HG02884 (cell line): Measurements from ENCODE around the gene TCF4.

Experiments used
- ATAC-seq: cut with Tn5 transposase; IDR thresholded peaks from one replicate; pipeline ENCODE4 v1.9.1; 2021; ENCODE audit warnings: mild to moderate bottlenecking, moderate library complexity; ENCODE audit not compliant: unreplicated experiment

TCF4 gene

DNA sequence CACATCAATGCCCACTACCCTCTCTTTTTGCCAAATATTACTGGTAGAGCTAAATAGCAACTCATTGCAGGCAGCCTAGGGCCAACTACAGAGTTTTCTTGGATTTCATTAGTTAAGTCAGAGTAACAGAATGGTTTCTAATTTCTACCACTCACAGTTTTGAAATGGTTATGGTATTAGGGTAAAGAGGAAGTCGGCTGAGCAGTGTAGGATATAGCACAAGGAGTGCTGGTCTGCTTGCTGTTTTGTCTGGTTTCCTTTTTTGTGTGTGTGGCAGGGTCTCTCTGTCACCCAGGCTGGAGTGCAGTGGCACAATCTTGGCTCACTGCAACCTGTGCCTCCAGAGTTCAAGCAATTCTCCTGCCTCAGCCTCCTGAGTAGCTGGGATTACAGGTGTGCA lies 339.5 kb downstream of the TCF4 start:
- no peak for ATAC-seq

DNA sequence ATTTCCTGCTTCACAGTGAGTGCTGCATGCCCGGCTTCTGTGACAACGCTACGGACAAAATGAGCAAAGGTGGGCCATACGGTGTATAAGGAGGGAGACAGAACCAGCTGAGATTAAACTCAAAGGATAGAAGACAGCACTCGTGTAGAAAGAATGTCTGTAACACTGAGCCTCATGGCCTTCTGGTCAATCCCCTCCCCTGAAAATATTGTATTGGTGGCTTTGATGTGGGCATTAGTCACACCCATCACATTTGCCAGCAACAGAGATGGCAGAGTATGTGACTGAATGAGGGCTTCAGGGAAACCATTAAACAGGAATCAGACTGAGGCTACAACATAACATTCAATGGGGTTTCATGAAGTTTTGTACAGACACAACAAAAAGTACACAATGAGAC lies 341.0 kb downstream of the TCF4 start:
- no peak for ATAC-seq

DNA sequence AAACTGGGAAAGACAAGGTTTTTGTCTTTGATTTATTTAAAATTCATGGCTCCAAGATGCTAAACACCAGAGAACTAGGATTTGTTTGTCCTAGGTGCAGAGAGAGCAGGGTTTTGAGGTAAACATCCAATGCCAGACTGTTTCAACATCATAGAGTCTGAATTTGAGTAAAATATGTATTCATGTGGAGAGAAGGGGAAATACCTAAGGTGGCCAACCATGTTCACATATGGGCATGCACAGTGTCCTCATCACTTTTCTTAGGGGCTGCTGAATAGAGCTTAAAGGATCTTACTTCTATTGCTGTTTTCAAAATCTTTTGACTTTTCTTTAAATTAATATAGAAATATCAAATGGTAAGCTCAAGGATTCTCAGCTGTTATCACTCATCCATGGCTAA lies 341.7 kb downstream of the TCF4 start:
- no peak for ATAC-seq

DNA sequence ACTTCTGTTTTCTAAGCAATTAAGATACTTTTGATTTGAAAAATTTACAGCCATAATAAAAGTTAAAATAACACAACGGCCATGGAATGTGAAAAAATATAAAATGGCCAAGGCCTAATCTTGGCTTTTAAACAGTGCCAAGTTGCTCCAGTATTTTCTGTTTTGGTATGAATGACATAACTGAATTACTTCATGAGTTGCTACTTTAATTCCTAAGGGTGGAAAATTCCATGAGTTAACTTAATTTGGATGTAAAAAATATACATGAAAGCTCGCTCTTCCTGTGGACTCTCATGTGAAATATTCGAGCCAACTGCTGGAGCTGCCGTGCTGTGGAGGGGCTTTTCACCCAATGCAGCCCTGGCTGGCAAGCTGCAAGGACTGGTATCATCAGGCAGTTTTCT lies 342.8 kb downstream of the TCF4 start:
- no peak for ATAC-seq

DNA sequence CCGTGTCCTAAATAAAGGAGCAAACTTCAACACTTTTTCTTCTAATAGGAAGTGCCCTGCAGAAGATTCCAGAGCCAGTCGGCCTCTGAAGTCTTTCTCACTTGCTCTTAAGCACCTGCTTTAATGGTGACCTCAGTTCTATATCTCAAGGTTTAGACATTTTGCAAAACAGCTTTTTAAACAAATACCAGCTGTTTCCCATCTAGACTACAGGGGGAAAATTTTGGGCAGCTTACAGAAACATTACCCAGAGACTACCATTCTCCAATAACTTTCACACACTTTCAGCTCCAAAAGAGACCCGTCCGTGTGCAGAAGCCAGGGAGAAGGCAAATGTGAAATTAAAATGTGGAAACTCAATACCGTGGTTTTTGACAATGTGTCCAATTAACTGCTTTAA lies 343.4 kb downstream of the TCF4 start:
- no peak for ATAC-seq

DNA sequence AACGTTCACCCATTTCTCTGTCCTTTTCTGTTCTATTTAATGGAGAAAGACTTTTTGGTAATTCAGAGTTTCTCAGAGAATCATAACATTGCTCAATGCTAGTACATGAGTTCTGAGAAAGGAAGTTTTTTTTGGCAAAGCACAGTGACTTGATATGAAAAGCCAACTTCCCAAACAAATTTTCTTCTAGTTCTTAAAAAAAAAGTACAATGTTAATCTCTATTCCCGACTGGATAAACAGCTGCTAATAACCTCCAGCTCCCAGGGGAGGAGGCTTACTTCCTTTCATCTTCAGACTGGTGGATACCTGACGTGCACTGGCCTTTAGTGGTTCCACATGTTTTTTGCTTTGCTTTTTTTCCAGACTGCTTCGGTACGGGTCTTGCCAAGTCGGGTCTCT lies 344.1 kb downstream of the TCF4 start:
- ATAC-seq: no peak

DNA sequence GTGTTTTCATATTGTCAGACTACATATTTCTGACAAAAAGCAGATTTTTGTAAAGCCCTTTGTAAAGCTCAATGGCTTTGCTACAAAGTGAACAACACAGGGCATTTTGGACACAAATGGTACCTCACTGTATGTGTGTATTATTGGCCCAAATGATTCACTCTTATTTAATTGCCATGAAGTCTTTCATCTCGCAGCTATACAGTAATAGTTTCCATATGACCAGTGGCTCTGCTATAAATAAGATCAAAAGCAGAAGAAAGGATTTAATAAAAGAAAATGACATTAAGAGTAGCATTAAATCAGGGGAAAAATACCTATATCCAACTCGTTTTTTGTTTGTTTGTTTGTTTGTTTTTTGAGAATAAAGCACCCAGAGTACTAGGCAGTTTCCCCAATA lies 344.7 kb downstream of the TCF4 start:
- no peak for ATAC-seq

DNA sequence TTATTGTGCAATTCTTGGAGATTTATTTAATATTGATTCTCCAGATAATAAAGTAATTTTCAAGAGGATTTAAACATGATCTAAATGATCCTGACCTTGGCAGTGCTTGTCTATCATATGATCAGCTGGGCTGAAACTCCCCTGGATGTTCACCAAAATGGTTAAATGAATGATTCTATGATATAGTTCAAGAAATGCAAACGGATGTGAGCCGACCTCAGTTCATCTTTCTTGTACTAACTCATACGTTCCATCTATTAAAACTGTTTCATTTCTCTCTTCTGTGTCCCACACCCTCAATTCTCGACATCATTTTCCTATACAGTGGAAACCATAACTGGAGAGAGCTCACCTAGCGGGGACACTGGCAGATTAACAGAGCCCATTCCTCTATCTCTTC lies 347.0 kb downstream of the TCF4 start:
- ATAC-seq: peak; percentile 53

DNA sequence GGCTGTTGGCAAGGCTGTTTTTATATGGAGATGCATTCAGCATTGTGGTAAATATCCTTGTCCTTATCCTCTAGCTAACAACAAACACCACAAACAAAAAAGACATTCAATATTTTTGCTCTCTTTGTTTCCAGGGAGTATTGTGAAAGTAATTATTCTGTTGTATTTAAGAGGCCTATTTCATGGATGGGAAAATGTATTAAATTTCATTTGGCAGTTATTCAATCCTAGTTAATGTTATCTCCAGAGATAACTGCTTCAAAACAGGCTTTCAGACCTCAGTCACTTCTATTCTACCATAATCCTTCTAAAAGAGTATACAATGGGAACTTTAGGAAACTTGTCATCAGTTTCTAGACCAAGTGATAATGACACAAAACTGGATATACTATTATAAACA lies 348.3 kb downstream of the TCF4 start:
- ATAC-seq: no peak

DNA sequence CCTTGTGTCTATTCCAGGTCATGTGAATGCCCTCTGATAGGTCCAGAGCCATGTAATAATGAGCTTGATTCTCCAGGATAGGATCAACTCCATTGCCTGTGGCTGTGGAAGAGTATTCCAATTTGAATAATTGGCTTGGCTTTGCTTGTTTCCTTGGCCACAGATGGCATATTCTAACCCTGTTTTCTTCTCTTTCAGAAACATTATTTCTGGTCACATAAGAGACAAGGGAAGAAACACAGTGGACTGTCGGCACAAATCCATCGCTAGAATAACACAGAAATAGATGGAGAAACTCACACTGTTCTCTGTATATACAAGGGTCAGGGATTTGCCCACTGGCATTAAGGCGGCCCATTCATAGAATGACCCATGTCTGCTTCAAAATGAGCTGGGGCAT lies 350.3 kb downstream of the TCF4 start:
- ATAC-seq: no peak

DNA sequence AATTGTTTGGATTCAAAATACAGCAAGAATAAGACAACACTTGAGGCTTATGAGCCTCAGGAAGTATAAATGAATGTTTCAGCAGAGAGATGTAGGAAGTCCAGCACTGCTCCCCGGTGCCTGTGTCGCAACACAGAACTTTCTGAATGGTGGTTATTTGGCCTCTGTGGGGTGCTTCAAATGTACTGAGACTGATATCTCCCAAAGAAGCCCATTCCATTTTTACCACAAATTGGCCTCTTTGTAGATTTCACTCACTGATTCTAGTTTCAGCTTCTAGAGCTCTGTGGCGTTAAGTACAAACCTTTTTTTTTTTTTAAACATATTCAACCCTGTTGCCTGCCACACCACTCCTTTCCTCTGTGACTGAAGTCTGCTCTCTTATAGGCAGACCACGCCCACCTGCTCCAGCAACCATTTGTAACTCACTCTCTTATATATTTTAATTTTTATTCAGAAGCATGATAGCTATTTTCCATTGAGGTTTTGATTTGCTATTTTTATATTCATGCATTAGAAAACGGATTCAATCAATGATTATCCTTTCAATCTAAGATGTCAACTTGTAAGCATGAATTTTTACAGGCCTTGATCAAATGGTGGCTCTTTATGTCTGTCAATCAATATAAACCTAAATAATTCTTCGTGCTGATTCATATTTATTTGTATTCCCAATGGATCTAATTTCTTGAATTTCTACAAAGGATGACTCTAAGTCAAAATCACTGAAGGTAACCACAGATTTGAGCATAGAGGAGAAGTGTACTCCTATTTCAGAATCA lies 351.7 kb downstream of the TCF4 start:
- peak; percentile 65 for ATAC-seq

DNA sequence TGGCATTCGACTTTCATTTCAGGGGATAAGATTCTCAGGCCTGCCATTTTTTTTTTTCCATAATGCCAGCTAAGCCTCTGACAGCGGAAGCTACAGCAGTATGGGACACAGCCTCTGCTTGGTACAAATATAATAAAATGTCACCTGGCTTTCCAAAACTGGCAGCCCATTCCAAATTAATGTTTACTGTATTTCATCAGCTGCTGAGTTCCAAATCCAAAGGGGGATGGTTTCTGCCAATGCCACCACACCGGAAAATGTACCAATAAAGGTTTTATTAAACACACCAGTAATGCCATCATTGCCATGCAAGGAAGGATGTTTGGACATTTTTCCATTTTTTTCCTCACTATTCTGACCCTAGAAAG lies 352.9 kb downstream of the TCF4 start:
- no peak for ATAC-seq

DNA sequence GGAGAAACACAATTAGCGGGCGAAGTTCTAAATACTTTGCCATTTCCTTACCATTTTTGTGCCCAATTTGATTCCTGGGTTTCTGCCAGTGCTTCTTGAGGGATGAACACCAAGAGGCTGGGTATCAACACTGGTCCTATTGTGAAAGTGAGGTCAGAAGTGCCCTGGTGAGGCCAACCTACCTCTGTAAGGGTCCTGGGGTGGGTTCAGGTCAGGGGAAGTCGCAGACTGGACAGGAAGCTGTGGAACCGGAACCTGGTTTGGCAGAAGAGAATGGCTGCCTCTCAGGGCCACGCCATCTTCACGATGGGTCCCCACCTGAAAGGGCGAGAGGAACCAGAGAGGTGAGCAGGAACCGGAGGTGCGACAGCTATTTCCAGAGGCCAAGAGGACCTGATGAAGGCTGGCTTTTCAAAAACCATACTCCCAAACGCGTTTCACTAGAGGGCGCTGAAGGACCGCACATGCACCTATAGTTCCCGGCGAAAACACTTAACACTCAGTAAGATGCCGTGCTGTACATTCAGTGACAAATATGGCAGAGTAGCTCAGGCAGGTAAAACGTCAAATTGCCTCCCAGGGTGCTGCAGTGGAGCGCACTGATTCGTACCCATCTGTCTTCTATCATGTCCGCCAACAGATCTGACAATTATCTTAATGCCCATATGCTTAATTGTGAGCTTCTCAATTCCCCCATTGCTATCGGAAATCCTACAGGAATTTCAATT lies 353.5 kb downstream of the TCF4 start:
- ATAC-seq: peak; percentile 39

DNA sequence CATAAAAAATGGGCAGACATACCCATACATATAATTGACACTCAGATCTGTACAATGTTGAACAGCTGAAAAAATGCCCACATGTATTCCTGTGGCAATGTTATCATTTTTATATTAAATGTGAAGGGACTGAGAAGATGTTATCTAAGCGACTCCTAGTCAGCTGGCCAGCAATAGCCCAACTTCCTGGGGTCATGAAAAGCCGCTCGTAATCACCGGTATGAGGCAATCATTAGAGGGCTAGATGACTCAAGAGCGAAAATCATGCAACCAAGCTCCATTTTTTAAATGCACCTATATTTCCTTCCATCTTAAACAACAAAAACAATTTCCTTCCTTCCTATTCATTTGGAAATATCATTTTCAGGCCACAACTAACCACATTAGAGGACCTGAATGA lies 354.1 kb downstream of the TCF4 start:
- ATAC-seq: no peak

DNA sequence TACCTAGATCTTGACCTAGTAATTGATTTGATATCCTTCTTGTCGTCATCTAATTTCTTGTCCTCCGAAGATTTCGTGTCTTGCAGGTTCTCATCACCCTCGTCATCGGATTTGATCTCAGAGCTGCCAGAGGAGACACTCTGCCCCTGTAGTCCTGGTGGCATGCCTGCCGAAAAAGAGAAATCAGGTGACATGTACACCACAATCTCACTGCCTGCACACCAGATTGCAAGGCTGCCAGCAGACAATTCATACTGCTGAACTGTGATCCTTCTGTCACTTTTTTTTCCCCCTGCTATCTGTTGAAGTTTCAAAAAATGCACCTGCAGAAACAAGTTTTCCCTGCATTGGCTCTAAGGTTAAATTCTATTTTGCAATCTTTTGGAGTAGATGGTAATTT lies 355.5 kb downstream of the TCF4 start:
- ATAC-seq: no peak

DNA sequence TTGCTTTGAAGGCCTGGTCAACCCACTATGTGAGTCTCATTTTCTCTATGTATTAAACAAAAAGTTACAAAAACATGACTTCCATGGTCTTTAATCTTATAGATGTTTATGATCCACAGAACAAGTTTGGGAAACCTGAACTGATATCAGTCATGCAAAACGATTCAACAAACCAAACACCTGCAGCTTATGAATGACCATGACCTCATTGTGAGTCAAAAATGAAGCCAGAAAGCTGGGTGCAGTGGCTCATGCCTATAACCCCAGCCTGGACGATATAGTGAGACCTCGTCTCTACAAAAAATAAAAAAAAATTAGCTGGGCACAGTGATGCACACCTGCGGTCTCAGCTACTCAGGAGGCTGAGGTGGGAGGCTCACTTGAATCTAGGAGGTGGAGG lies 358.3 kb downstream of the TCF4 start:
- no peak for ATAC-seq

DNA sequence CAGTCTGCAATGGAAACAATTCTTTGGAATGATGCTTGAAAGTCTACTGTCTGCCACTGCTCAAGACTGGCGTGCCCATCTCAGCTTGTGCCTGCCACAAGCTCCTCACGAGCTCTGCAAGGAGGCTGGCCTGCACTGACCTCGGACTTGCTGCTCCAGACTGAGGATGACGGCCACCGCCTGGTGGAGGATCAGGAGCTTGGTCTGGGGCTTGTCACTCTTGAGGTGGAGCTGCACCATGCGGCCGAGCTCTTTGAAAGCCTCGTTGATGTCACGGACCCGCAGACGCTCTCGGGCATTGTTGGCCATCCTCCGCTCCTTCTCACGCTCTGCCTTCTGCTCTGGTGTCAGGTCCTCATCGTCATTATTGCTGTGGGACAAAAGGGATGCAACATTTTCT lies 359.3 kb downstream of the TCF4 start:
- no peak for ATAC-seq

DNA sequence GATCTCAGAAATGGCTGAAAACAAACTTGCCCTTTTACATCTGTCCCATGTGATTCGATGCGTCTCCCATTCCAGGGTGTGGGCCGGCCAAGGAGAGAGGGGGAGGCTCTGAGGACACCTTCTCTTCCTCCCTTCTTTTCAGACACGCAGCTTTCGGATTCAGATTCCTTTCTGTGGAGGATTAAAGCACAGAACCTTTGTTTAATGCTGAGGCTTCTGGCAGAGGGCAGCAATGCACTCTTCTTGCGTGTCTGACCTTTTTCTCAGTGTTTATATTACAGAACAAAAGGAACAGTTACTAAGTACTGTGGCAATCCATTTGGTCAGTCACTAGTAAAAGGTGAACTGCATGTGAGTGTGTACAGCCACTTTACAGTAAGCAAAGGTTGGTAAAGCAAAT lies 359.8 kb downstream of the TCF4 start:
- ATAC-seq: no peak

DNA sequence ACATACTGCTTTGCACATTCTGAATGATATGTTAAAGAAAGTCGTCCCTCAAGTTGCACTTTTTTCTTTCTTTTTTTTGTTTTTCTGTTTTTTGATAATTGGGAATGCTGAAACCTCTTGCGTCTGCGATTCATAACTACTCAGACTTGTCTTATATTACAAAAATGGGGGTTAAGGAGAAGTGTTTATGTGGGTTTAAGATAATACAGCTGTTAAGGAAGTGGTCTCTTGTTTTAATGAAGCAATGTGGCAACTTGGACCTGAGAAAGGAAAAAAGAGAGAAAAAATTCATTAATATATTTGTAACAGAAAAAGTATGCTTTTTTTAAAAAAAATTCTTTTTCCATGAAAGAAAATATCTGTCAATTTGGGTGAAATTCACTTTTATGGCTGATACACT lies 360.2 kb downstream of the TCF4 start:
- no peak for ATAC-seq

DNA sequence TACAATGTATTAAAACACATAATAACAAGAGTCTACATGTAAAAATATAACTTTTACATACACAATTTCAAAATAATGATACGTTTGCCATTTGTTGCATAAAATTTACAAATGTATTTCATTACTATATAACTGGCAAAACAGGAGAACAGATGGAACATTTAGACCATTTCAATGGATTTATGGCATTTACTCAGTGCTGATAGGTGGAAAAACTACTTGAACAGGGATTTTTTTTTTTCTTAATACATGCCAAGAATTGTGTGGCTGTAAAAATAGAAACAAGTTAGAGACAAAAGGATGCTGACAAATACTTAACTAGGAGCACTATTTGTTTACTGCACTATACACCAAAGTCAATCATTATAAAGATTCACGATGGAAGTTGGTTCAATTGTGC lies 361.9 kb downstream of the TCF4 start:
- ATAC-seq: no peak

DNA sequence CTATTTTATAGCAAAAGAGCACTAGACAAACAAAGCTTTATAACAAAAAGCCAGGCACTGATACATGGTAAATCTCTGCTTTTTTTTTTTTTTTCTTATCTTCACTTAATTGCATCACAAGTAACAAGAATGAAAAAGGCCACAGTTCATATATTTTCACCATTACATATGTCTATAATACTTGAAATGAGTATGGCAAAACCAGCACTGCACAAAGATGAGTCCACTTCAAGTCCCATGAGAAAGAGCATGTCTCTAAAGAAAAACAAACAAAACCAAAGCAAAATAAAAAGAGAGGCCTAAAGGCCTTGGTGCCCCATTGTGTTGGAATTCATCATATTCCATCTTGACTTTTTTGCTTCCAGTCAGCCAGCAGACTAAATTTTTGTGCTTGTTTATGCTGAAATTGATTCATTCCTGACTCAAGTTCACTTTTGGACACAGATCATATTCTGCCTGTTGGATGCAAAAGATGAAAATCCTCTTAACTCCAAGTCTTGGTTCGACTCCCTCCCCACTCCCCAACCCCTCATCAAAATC lies 363.8 kb downstream of the TCF4 start:
- ATAC-seq: no peak

DNA sequence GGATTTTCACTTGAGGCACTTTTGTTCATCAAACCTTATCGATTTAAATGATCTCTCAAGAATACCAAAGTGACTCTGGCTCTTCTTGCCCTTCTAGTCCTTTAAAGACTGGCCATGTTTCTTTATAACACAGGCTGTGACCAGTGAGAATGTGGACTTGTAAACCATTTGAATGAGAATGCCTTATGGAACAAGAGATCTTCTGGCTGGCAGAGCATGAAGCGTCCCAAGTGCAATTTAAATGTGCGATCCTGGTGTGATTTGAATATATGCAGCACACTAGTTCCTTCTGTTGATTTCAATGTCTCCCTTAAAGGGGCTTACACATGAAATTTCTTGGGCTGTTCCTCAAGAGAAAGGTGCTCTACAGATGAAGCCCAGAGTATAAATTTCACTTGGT lies 366.4 kb downstream of the TCF4 start:
- no peak for ATAC-seq
